ENCODE results near the gene ANKS1B. TPM values are rescaled to one million over a fixed set of nuclear protein-coding genes. Genes with fewer than 3 reads are reported as not detected.
"Not testable (repeated sequence)": the region's sequence is repeated elsewhere in the genome, so short reads cannot be mapped to it uniquely, and the experiment has no call there.

ANKS1B gene
- polyA plus RNA-seq, 12 donors, result 1.5 to 4.0 (median 2.7) TPM; not detected in 2

DNA sequence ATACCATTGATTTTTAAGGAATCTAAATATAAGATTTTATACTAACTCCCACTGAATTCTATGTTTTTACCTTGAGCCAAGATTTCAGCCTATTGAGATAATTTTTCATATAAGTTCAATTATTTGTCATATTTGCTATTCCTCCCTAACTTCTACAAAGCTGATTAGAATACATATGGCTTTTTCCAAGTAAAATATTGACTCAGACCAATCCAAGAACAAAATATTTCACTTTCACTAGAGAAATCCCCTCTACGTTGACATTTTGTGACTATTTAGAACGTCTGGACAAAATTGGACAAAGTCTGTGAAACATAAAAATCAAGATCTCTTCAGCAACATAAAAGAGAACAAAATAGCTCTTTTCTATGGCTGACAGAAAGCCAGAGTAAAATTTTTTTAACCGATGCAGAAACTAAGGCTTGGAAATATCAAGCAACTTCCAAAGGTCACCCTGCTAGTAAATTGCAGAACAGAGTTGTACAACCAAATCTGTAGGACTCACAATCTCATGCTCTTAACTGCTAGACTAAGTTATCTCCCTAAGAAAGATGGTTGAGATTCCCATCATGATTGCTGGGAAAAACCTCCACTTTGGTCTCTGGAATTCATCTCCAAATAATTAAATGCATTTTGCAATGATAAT is 219.1 kb downstream of the ANKS1B start:
- DNase-seq, result no peak

DNA sequence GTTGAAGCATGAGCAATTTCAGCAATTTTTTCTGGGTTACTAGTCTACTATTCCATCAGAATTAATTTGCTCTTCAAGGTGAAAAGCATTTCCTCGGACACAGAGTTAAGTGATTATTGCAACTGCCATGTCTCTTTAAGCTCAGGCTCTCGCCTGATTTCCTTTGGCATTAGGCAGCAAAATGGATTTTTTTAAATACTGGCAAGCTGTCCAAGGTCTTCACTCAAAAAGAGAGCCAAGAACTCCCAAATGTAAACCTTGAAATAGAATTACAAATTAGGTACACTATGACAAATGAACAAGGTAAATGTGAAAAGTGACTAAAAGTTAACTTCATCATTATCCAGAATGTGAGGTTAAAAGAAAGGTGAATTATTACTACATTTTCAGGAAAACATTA is 225.3 kb downstream of the ANKS1B start:
- DNase-seq, result no peak

DNA sequence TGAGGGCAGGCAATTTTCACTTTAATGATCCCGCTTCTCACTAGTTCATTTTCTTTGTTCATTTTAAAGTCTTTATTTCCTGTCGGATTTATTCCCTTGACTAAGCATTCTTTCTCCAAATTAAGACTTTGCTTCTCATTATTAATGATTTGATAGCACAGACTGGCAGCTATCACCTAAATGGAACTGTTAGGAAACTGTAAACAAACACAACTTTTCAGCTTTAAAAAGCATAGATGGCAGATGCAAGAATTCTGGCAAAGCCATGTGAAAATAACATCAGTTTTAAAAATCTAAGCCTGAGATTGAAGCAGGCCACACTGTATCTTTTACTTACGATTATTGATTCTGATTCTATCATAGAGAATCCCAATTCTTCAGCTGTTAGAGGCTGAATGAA is 225.7 kb downstream of the ANKS1B start:
- no peak for DNase-seq

DNA sequence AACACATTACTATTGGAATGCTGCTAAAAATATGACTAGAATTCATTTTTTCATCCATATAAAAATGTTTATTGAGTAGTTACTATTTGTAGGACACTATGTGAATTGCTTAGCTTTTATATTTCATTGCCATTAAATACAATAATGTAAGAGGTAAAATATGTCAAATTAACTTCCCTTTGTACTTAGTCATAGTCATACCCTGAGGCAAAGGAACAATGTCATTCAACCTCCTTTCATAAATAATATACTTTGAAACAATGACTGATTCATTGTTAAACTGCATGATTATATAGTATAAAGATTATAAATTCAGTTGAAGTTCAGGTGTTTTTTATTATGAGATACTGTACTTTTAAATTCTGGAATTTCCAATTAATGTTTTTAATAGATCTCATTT is 232.0 kb downstream of the ANKS1B start:
- DNase-seq, result no peak

DNA sequence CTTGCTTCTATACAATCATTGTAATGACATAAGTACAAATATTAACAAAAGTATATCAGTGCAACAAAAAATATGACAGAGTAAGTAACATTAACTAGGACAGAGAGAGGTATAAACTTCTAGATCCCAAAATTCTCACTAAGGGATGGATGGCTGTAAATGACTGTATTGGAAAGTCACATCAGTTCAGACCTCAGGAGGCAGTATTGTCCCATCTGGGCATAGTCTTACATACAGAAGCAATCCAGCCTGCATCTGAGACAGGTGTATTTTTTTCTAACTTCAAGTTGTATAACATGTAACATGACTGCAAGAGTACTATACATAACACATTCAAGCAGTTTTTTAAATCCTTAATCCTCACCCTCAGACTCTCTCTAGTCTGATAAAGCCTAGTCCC is 238.2 kb downstream of the ANKS1B start:
- no peak for DNase-seq

DNA sequence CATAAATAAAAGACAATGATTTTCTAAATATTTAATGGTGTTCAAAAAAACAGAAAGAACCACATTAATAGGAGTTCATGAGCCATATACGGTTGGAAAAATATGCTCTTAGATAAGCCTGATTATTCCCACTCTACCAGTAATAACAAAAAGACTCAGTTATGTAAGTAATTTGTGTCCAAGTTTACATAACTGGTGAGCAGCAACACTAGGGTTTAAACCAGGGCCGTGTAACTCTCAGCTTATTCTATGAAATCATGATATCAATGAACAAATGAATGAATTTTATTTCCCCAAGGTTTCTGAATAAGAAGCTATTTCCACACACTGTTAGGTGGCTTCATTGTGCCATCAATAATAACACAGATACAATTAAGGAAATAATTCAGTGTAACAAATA is 238.8 kb downstream of the ANKS1B start:
- no peak for DNase-seq

DNA sequence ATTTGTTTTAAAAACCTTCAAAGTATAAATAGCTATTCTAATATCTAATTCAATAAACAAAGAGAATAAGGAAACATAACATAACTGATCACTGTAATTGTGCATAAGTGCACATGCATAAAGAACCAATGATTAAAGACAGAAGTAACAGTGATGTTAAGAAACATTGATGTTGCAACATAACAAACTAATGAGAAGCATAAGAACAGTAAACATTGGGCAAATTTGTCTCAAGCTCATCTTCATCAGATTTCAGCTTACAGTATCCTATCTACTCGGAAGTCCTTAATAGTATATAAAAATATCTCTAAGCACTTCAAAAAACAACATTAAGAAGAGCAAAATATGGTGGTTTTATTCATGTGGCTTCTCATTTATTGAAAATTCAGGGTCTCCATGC is 239.6 kb downstream of the ANKS1B start:
- no peak for DNase-seq

DNA sequence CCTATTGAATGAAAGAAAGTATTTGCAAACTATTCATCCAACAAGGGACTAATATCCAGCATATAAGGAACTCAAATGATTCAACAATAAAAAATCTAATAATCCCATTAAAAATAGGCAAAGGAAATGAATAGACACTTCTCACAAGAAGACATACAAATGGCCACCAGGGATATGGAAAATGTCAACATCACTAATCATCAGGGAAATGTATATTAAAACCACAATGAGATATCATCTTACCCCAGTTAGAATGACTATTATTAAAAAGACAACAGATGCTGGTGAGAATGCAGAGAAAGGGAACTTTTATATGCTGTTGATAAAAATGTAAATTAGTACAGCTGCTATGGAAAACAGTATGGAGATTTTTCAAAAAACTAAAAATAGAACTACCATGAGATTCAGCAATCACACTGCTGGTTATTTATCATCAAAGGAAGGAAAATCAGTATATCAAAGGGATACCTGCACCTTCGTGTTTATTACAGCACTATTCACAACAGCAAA is 247.9 kb downstream of the ANKS1B start:
- no peak for DNase-seq

DNA sequence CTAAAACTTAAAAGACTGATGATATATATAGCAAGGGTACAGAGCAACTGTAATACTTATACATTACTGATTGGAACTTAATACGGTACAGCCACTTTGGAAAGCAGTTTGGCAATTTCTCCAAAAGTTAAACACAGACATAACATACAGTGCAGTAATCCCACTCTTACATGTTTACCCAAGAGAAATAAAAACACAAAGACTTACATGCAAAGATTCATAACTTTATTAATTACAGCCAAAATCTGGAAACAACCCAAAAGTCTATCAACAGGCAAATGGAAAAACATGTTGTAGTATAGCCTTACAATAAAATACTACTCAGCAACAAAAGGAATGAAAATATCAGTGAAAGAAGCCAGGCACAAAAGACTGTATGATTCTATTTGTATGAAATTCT is 252.6 kb downstream of the ANKS1B start:
- DNase-seq, result no peak

DNA sequence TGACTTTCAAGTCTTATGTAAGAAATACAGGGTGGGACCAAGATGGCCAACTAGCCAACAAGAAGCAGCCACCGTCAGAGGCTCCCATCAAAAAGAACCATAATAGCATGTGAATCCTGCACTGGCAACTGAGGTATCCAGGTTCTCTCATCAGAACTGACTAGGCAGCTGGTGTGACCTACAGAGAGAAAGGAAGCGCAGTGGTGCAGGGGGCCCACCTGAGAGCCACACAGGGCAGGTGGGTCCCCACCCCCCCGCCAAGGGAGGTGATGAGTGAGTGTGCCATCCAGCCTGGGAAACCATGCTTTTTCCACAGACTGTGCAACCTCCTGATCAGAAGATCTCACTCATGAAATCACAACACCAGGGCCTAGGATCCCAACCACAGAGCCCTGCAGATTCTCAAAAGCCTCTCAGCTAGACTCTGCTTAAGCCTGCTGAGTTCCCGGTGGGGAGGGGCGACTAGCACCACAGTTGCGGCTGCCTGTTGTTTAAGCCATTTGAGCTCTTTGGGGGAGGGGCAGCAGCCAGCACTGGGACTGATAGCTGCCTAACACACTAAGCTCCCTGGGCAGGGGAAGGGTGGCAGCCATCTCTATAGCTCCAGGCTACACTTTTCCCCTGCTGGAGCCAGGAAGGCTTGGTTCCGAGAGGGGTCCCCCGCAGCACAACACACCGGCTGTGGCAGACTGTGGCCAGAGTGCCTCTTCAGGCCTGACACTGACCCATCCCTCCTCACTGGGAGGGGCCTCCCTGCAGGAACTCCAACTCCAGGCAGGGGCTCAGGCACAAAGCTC is 261.8 kb downstream of the ANKS1B start:
- no peak for DNase-seq

DNA sequence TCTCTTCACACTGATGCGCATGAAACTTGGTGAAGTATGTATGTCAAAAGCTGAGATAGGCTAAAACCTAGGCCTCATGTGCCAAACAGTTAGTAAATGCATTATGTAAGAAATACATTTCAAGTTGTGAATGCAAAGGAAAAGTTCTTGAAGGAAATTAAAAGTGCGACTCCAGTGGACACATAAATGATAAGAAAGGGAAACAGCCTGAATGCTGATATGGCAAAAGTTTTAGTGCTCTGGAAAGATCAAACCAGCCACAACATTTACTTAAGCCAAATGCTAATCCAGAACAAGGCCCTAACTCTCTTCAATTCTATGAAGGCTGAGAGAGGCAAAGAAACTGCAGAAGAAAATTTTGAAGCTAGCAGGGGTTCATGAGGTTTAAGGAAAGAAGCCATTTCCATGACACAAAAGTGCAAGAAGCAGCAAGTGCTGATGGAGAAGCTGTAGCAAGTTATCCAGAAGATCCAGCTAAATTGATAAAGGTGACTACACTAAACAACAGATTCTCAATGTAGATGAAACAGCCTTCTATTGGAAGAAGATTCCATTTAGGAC is 262.9 kb downstream of the ANKS1B start:
- no peak for DNase-seq

DNA sequence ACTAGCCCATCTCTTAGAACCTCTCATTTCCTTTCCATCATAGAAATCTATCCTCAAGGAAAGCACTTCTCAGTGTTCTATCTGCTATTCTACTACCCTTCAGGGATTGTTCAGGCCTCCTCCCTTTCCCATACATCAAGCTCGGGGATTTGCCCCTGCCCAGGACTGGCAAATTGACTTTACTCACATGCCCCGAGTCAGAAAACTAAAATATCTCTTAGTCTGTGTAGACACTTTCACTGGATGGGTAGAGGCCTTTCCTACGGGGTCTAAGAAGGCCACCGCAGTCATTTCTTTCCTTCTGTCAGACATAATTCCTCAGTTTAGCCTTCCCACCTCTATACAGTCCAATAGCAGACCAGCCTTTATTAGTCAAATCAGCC is 264.7 kb downstream of the ANKS1B start:
- DNase-seq, result not testable (repeated sequence)

DNA sequence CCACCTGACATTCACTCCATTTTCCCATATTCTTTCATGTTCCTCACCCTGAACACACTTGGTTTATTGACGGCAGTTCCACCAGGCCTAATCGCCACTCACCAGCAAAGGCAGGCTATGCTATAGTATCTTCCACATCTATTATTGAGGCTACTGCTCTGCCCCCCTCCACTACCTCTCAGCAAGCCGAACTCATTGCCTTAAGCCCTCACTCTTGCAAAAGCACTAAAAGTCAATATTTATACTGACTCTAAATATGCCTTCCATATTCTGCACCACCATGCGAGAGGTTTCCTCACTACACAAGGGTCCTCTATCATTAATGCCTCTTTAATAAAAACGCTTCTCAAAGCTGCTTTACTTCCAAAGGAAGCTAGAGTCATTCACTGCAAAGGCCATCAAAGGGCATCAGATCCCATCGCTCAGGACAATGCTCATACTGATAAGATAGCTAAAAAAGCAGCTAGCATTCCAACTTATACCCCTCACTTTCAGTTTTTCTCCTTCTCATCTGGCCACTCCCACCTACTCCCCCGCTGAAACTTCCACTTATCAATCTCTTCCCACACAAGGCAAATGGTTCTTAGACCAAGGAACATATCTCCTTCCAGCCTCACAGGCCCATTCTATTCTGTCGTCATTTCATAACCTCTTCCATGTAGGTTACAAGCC is 265.2 kb downstream of the ANKS1B start:
- DNase-seq, result not testable (repeated sequence)

DNA sequence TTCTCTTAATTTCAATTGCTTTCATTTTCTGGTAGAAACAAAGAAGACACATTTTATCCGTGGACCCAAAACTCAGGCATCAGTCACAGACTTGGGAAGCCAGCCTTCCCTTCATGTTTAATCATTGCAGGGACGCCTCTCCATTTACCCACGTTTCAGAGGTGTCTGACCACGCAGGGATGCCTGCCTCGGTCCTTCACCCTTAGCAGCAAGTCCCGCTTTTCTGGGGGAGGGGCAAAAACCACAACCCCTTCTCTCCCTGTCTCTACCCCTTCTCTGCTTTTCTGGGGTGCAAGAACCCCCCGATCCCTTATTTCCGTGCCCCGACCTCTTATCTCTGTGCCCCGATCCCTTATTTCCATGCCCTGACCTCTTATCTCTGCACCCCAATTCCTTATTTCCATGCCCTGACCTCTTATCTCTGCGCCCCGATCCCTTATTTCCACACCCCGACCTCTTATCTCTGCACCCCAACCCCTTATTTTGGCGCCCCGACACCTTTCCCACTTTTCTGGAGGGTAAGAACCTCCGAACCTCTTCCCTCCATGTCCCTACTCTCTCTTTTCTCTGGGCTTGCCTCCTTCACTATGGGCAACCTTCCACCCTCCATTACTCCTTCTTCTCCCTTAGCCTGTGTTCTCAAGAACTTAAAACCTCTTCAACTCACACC is 268.8 kb downstream of the ANKS1B start:
- not testable (repeated sequence) for DNase-seq

DNA sequence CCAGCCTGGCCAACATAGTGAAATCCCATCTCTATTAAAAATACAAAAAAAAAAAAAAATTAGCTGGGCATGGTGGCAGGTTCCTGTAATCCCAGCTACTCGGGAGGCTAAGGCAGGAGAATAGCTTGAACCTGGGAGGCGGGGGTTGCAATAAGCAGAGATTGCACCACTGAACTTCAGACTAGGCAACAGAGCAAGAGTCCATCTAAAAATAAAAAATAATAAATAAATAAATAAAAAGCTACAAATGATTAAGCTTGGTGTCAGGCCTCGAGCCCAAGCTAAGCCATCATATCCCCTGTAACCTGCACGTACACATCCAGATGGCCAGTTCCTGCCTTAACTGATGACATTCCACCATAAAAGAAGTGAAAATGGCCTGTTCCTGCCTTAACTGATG is 269.8 kb downstream of the ANKS1B start:
- not testable (repeated sequence) for DNase-seq

DNA sequence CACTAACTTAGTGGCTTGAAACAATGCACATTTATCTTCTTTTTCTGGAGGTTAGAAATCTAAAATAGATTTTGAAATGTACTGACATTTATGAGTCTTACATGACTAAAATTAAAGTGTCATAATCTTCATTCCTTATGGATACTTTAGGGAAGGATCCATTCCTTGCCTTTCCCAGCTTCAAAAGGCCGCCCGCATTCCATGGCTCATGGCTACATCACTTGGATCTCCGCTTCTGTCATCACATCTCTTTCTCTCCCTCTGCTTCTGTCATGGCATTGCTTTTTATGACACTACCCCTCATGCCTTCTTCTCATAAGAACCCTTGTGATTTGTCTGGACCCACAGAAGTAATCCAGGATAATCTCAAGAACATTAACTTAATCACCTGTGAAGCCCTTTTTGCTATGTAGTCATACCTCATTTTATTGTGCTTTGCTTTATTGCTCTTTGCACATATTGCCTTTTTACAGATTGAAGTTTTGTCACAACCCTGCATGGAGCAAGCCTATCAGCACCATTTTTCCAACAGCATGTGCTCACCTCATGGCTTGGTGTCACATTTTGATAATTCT is 270.7 kb downstream of the ANKS1B start:
- no peak for DNase-seq

DNA sequence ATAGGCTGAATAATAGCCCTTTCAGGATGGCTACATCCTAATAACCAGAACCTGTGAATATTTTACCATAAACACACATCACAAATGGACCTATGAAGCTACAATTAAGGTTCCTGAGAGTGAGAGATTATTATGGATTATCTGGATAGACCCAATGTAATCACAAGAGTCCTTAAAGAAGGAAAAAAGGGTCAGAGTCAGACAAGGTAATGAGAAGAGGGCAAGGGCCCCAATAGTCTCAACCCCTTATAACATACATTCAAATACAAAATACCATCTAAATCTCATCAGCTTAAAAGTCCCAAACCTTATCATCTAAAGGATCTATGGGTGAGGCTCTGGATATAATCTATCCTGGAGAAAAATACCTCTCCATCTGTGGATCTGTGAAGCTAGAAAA is 272.5 kb downstream of the ANKS1B start:
- no peak for DNase-seq

DNA sequence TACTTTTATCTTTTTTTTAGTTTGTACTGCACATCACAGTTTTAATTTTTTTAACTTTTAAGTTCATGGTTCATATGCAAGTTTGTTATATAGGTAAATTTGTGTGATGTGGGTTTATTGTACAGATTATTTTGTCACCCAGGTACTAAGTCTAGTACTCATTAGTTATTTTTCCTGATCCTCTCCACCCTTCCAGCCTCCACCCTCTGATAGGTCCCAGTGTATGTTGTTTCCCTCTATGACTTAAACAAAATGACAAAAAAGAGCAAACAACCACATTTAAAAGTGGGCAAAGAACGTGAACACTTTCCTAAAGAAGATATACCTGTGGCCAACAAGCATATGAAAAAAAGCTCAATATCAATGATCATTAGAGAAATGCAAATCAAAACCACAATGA is 273.5 kb downstream of the ANKS1B start:
- no peak for DNase-seq

DNA sequence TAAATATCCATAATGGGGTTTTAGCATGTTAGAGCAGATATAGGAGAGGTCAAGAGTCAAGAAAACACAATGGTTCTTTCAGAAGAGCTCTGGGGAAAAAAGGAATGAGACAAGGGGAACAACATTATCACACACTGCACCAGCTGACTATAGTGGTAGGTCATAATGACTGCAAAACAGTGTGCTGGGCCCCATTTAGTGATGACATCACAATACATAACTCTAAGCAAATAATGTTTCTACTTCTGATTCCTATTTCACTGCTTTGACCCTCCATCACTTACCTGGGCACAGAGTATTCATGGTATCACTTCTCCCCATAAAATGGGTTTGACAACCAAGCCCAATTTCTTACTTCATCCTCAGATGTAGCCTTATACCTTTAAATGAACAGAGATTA is 275.1 kb downstream of the ANKS1B start:
- no peak for DNase-seq

DNA sequence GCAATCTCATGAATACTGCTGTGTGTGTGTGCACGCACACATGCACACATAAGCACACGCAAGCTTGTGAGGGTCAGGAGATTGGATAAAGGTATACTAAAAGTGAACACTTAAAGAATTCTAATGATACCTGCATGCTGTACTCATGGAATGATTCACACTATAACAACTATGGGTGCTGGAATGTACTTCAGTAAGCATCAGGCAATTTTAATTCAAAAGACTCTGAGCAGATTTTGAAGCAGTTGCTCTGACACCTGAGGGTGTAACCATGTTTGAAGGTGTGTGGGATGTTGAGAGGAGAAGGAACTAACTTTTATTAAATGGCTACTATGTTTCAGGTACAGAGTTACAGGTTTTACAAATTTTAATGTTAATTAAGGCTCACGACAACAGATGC is 275.6 kb downstream of the ANKS1B start:
- no peak for DNase-seq

DNA sequence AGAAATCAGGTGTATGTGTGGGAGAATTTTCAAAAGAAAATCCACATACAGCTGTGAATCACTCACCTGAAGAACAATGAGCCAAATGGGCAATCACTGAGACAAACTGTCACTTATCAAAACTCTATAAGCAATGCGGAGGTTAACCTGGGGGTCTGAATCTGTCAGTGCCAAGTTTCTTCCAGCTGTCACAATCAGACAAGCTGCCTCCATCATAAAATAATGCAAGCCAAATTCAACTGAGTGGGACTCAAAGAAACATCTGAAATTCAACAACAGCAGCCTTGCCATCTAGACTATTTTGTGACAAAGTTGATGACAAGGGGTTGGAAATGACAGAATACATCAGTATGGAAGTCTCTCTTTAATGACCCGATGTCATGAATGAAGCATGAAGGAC is 276.9 kb downstream of the ANKS1B start:
- no peak for DNase-seq
